ENCODE results near the gene CDK5. TPM values are rescaled to one million over a fixed set of nuclear protein-coding genes. Genes with fewer than 3 reads are reported as not detected.

CDK5 gene
- total RNA-seq, 6 donors from 2014 or later = 2.1 to 14.4 (median 10.1) TPM

DNA sequence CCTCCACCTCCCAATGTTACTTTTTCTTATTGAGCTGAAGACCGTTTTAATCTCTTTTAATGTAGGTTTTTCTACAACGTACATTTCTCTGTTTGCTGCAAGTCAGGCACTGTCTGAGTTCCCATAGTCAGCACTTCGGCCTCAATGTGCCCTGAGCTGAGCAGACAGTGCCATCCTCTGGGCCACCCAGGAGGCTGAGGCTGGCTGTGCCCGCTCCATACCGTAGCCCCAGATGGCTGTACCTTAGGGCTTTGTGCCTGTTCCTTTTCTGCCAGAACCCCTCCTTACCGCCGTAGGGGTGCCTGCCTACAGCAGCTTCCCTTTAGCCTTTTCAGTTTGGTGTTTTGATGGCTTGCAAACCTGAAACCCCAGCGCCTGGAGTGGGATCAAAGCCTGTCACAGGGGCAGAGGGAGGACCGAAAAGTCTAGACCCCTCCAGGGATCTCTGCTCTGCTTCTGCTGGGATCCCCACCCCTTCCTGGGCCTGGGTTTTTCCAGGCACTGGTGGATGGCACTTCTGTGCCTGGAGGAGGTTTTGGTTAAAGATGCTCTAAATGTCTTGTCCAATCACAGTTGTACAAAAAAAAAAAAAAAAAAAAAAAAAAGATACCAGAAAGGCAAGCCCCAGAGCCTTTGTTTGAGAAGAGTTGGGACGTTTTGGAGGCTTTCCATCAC is 37.6 kb upstream of the CDK5 start:
- TF ChIP-seq POLR2AphosphoS5 (IDR thresholded peaks at IDR 0.05) = no peak
- no peak for TF ChIP-seq POLR2A (IDR thresholded peaks at IDR 0.05)
- TF ChIP-seq CTCF (IDR thresholded peaks at IDR 0.05) = no peak
- TF ChIP-seq EP300 (IDR thresholded peaks at IDR 0.05) = no peak
- H3K9me3 ChIP-seq = no peaks in the 10 kb centered on the region
- H3K4me1 ChIP-seq = peaks cover 26 to 61% (median 40%) of the 10 kb centered on the region in 4 donors
- H3K27ac ChIP-seq = peak overlapping the region in 1 of 4 donors; percentile 44
- no peak for DNase-seq
- H3K4me3 ChIP-seq = no peak overlapping the region
- H3K36me3 ChIP-seq = peaks cover 0 to 20% (median 2%) of the 10 kb centered on the region in 4 donors
- WGBS, 2 donors = 69 to 74% methylated on average over 10 of the region's 10 CpGs
- H3K27me3 ChIP-seq = no peaks in the 10 kb centered on the region
- no peak for ATAC-seq (ENCODE audit: low FRiP score in 2 of 2)

GRCh38 chr7:151094675-151095074 is 37.0 kb upstream of the CDK5 start:
- Histone ChIP-seq H3K36me3 (peaks cover 0 to 20% (median 2%) of the 10 kb centered on the region in 4 donors), H3K27ac (peak overlapping the region in 1 of 4 donors; percentile 44), H3K4me3 (no peak overlapping the region), H3K9me3 (no peaks in the 10 kb centered on the region), H3K27me3 (no peaks in the 10 kb centered on the region), H3K4me1 (peaks cover 32 to 61% (median 45%) of the 10 kb centered on the region in 4 donors)
- no peak for ATAC-seq (ENCODE audit: low FRiP score in 2 of 2)
- TF ChIP-seq CTCF (IDR thresholded peaks at IDR 0.05) (no peak), EP300 (IDR thresholded peaks at IDR 0.05) (no peak), POLR2AphosphoS5 (IDR thresholded peaks at IDR 0.05) (no peak), POLR2A (IDR thresholded peaks at IDR 0.05) (no peak)
- no peak for DNase-seq
- WGBS, 2 donors = 56 to 75% methylated on average over 5 of the region's 5 CpGs

- Histone ChIP-seq H3K4me1 (peaks cover 36 to 65% (median 52%) of the 10 kb centered on the region in 4 donors), H3K9me3 (no peaks in the 10 kb centered on the region), H3K36me3 (peaks cover 0 to 20% (median 2%) of the 10 kb centered on the region in 4 donors), H3K27me3 (no peaks in the 10 kb centered on the region), H3K4me3 (no peak overlapping the region), H3K27ac (no peak overlapping the region)
- WGBS, 2 donors = 89 to 100% methylated on average over 1 to 6 of the region's 6 CpGs
- no peak for DNase-seq
- TF ChIP-seq EP300 (IDR thresholded peaks at IDR 0.05) (no peak), POLR2AphosphoS5 (IDR thresholded peaks at IDR 0.05) (no peak), CTCF (IDR thresholded peaks at IDR 0.05) (no peak), POLR2A (IDR thresholded peaks at IDR 0.05) (no peak)
- no peak for ATAC-seq (ENCODE audit: low FRiP score in 2 of 2)
Observed at GRCh38 chr7:151093748-151094147, 36.1 kb upstream of the CDK5 start.

- peak overlapping the region in 2 of 4 donors; percentile 92 to 93 for H3K27ac ChIP-seq
- H3K9me3 ChIP-seq = no peaks in the 10 kb centered on the region
- no peak for DNase-seq
- no peaks in the 10 kb centered on the region for H3K27me3 ChIP-seq
- peaks cover 49 to 74% (median 64%) of the 10 kb centered on the region in 4 donors for H3K4me1 ChIP-seq
- H3K36me3 ChIP-seq = peaks cover 0 to 20% (median 2%) of the 10 kb centered on the region in 4 donors
- no peak overlapping the region for H3K4me3 ChIP-seq
- TF ChIP-seq POLR2A (IDR thresholded peaks at IDR 0.05) (no peak), POLR2AphosphoS5 (IDR thresholded peaks at IDR 0.05) (no peak), CTCF (IDR thresholded peaks at IDR 0.05) (no peak), EP300 (IDR thresholded peaks at IDR 0.05) (no peak)
- WGBS, 2 donors = 90% methylated on average over 11 to 14 of the region's 14 CpGs
- no peak for ATAC-seq (ENCODE audit: low FRiP score in 2 of 2)
Observed at GRCh38 chr7:151091988-151092387, 34.3 kb upstream of the CDK5 start.

- WGBS, 2 donors = 46 to 57% methylated on average over 6 of the region's 6 CpGs
- no peak for TF ChIP-seq POLR2A (IDR thresholded peaks at IDR 0.05)
- no peak for TF ChIP-seq POLR2AphosphoS5 (IDR thresholded peaks at IDR 0.05)
- peak; percentile 26 to 57 (median 38) for TF ChIP-seq CTCF (IDR thresholded peaks at IDR 0.05)
- ATAC-seq (ENCODE audit: low FRiP score in 2 of 2) (no peak), DNase-seq (no peak)
- H3K27ac ChIP-seq = peak overlapping the region; percentile 31 to 93 (median 90)
- H3K27me3 ChIP-seq = no peaks in the 10 kb centered on the region
- no peak overlapping the region for H3K4me3 ChIP-seq
- H3K36me3 ChIP-seq = peaks cover 0 to 15% (median 2%) of the 10 kb centered on the region in 4 donors
- H3K9me3 ChIP-seq = no peaks in the 10 kb centered on the region
- peaks cover 49 to 76% (median 65%) of the 10 kb centered on the region in 4 donors for H3K4me1 ChIP-seq
Observed at GRCh38 chr7:151091431-151091830, 33.7 kb upstream of the CDK5 start.

Data from upper lobe of left lung (tissue), 6 donors.